ENCODE data around the gene DHRS7. TPM values are rescaled to one million over a fixed set of nuclear protein-coding genes. Genes with fewer than 3 reads are reported as not detected.
"Not testable (repeated sequence)": the region's sequence is repeated elsewhere in the genome, so short reads cannot be mapped to it uniquely, and the experiment has no call there.

Gene DHRS7
- total RNA-seq, 2 donors from 2014 or later = 37.7 to 42.8 TPM

GRCh38 chr14:60101786-60102185 is 63.4 kb downstream of the DHRS7 start:
- WGBS, 2 experiments (ENCODE audit: insufficient coverage in 1 of 2, insufficient read length in 1 of 2) = 100% methylated on average over 1 of the region's 1 CpG; no CpG with 5 or more reads in 1 of the 2 experiments
- Mint-ChIP-seq H3K27ac (no peak overlapping the region), H3K36me3 (ENCODE audit: low read depth) (peaks cover 29% of the 10 kb centered on the region), H3K27me3 (ENCODE audit: insufficient read depth) (no peaks in the 10 kb centered on the region), H3K4me1 (peaks cover 8% of the 10 kb centered on the region), H3K4me3 (no peak overlapping the region), H3K9me3 (peaks cover 8% of the 10 kb centered on the region)
- H3K4me3 ChIP-seq (ENCODE audit: low read length) = no peak overlapping the region
- H3K4me1 ChIP-seq (ENCODE audit: control insufficient read depth, insufficient read depth, low read length) = no peaks in the 10 kb centered on the region
- no peaks in the 10 kb centered on the region for H3K27me3 ChIP-seq (ENCODE audit: control insufficient read depth, insufficient read depth, low read length, poor library complexity, severe bottlenecking)
- H3K36me3 ChIP-seq (ENCODE audit: control insufficient read depth, insufficient read depth, low read length) = peaks cover 24% of the 10 kb centered on the region
- H3K27ac ChIP-seq (ENCODE audit: low read depth, low read length) = no peak overlapping the region
- H3K9me3 ChIP-seq (ENCODE audit: control insufficient read depth, low read length) = peaks cover 15% of the 10 kb centered on the region
- no peak overlapping the region for H3K9ac ChIP-seq (ENCODE audit: extremely low read depth, low read length, poor library complexity, severe bottlenecking)
- no peak for TF ChIP-seq CTCF (conservative IDR thresholded peaks at IDR 0.05)
- DNase-seq = no peak

GRCh38 chr14:60099855-60100254 is 65.3 kb downstream of the DHRS7 start:
- H3K27ac ChIP-seq (ENCODE audit: low read depth, low read length); H3K4me1 ChIP-seq (ENCODE audit: control insufficient read depth, insufficient read depth, low read length); H3K9me3 Mint-ChIP-seq; H3K27me3 ChIP-seq (ENCODE audit: control insufficient read depth, insufficient read depth, low read length, poor library complexity, severe bottlenecking); H3K4me3 Mint-ChIP-seq; H3K9ac ChIP-seq (ENCODE audit: extremely low read depth, low read length, poor library complexity, severe bottlenecking); H3K27ac Mint-ChIP-seq; H3K4me3 ChIP-seq (ENCODE audit: low read length); DNase-seq; H3K27me3 Mint-ChIP-seq (ENCODE audit: insufficient read depth): not testable (repeated sequence)
- Histone ChIP-seq H3K9me3 (ENCODE audit: control insufficient read depth, low read length) (peaks cover 15% of the 10 kb centered on the region), H3K36me3 (ENCODE audit: control insufficient read depth, insufficient read depth, low read length) (peaks cover 30% of the 10 kb centered on the region)
- WGBS, 2 experiments (ENCODE audit: insufficient coverage in 1 of 2, insufficient read length in 1 of 2) = 93% methylated on average over 7 of the region's 7 CpGs
- Mint-ChIP-seq H3K36me3 (ENCODE audit: low read depth) (peaks cover 29% of the 10 kb centered on the region), H3K4me1 (peaks cover 19% of the 10 kb centered on the region)

- no peaks in the 10 kb centered on the region for H3K27me3 Mint-ChIP-seq (ENCODE audit: insufficient read depth)
- WGBS, 2 experiments (ENCODE audit: insufficient coverage in 1 of 2, insufficient read length in 1 of 2) = 96 to 100% methylated on average over 6 of the region's 6 CpGs
- H3K4me3 ChIP-seq (ENCODE audit: low read length) = no peak overlapping the region
- H3K4me1 Mint-ChIP-seq = peaks cover 33% of the 10 kb centered on the region
- peaks cover 8% of the 10 kb centered on the region for H3K9me3 Mint-ChIP-seq
- no peaks in the 10 kb centered on the region for H3K4me1 ChIP-seq (ENCODE audit: control insufficient read depth, insufficient read depth, low read length)
- DNase-seq = no peak
- no peak overlapping the region for H3K9ac ChIP-seq (ENCODE audit: extremely low read depth, low read length, poor library complexity, severe bottlenecking)
- no peak for TF ChIP-seq CTCF (conservative IDR thresholded peaks at IDR 0.05)
- peaks cover 30% of the 10 kb centered on the region for H3K36me3 ChIP-seq (ENCODE audit: control insufficient read depth, insufficient read depth, low read length)
- no peaks in the 10 kb centered on the region for H3K27me3 ChIP-seq (ENCODE audit: control insufficient read depth, insufficient read depth, low read length, poor library complexity, severe bottlenecking)
- no peak overlapping the region for H3K27ac ChIP-seq (ENCODE audit: low read depth, low read length)
- H3K27ac Mint-ChIP-seq = peak overlapping the region; percentile 42
- no peak overlapping the region for H3K4me3 Mint-ChIP-seq
- H3K36me3 Mint-ChIP-seq (ENCODE audit: low read depth) = peaks cover 22% of the 10 kb centered on the region
- H3K9me3 ChIP-seq (ENCODE audit: control insufficient read depth, low read length) = peaks cover 15% of the 10 kb centered on the region
These were observed 67.2 kb downstream of the DHRS7 start for GRCh38 chr14:60097974-60098373.

All from endodermal cell (in vitro differentiated cells).